Coronary artery (tissue), 2 donors: ENCODE results near the gene IGF2R.

Experiments used
- DNase-seq: peaks from one replicate; pipeline ENCODE4 v3.0.0-alpha.2; 2017; ENCODE audit warnings: low spot score
- H3K27ac ChIP-seq, 2 donors: fragments of 200-600 bp; sonication (generic); one replicate each; pipeline ENCODE4 v1.5.1; 2016 to 2019
- H3K4me3 ChIP-seq: fragments of 200-600 bp; sonication (generic); 2 replicates; pipeline ENCODE4 v1.5.1; 2016; ENCODE audit warnings: mild to moderate bottlenecking, moderate library complexity
- TF ChIP-seq, protein P1 (sequence below): fragments of 200-600 bp; sonication (generic); IDR thresholded peaks from one replicate; pipeline ENCODE4 v1.5.1; 2019; ENCODE audit warnings: antibody characterized with exemption

The IGF2R gene

DNA sequence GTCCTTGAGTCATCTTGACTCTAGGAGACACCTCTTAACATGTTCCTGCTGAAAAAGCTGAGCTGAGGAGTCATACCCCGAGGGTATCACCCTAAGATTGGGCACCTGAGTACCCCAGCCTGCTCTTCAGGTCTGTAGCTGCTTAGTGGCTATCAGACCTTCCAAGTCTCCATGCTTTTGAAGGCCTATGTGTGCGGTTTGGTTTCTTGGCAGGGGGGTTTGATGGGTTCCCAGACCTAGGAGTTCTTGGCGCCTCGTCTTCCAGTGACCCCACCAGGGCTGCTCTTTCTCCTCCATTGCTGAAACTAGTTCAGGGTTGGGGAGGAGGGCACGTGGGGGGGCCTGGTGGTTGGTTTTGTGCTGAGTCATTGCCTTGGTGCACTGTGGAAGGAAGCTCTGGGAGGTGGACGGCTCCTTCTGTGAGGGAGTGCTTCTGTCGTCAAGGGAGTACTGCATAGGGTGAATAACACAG lies 20.1 kb downstream of the IGF2R start:
- Histone ChIP-seq H3K27ac (no peak overlapping the region), H3K4me3 (no peak overlapping the region)
- TF ChIP-seq, protein P1, sequence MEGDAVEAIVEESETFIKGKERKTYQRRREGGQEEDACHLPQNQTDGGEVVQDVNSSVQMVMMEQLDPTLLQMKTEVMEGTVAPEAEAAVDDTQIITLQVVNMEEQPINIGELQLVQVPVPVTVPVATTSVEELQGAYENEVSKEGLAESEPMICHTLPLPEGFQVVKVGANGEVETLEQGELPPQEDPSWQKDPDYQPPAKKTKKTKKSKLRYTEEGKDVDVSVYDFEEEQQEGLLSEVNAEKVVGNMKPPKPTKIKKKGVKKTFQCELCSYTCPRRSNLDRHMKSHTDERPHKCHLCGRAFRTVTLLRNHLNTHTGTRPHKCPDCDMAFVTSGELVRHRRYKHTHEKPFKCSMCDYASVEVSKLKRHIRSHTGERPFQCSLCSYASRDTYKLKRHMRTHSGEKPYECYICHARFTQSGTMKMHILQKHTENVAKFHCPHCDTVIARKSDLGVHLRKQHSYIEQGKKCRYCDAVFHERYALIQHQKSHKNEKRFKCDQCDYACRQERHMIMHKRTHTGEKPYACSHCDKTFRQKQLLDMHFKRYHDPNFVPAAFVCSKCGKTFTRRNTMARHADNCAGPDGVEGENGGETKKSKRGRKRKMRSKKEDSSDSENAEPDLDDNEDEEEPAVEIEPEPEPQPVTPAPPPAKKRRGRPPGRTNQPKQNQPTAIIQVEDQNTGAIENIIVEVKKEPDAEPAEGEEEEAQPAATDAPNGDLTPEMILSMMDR: no peak
- DNase-seq: no peak

- Histone ChIP-seq H3K4me3 (no peak overlapping the region), H3K27ac (no peak overlapping the region)
- no peak for DNase-seq
- TF ChIP-seq, protein P1: no peak
These were observed 20.9 kb downstream of the IGF2R start for GRCh38 chr6:159989492-159990480.

DNA sequence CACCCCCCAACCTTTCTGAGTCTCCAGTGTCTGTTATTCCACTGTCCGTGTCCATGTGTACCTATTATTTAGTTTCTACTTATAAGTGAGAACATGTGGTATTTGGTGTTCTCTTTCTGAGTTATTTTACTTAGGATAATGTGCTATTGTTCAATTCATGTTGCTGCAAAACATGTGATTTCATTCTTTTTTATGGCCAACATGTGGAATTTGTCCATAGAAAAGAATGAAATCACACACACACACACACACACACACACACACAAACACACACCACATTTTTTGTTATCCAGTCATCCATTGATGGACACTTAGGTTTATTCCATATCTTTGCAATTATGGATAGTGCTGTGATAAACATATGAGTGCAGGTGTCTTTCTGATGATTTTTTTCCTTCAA lies 23.5 kb downstream of the IGF2R start:
- no peak overlapping the region for H3K27ac ChIP-seq
- no peak overlapping the region for H3K4me3 ChIP-seq
- DNase-seq: no peak
- TF ChIP-seq, protein P1: no peak

GRCh38 chr6:159995405-159995804 lies 26.5 kb downstream of the IGF2R start:
- Histone ChIP-seq H3K4me3 (no peak overlapping the region), H3K27ac (no peak overlapping the region)
- no peak for DNase-seq
- TF ChIP-seq, protein P1: no peak

- Histone ChIP-seq H3K4me3 (no peak overlapping the region), H3K27ac (no peak overlapping the region)
- TF ChIP-seq, protein P1: no peak
- no peak for DNase-seq
These were observed 27.3 kb downstream of the IGF2R start for GRCh38 chr6:159996087-159996622.

- DNase-seq: no peak
- H3K27ac ChIP-seq: no peak overlapping the region
- TF ChIP-seq, protein P1: no peak
- no peak overlapping the region for H3K4me3 ChIP-seq
These were observed 28.0 kb downstream of the IGF2R start for GRCh38 chr6:159996626-159997497.
